MCF 10A (cell line): ENCODE measurements around the gene CELF5. TPM values are rescaled to one million over a fixed set of nuclear protein-coding genes. Genes with fewer than 3 reads are reported as not detected.
"Not testable (repeated sequence)": the region's sequence is repeated elsewhere in the genome, so short reads cannot be mapped to it uniquely, and the experiment has no call there.

ENCODE experiments used
- BruUV-seq: library from RNA; stranded (reverse); fragments of 400-500 nt; replicated peaks from 2 replicates; lab custom pipeline; 2021; lab: Mats Ljungman, UMichigan
- CTCF ChIA-PET: fragments of 300-600 bp; sonication (Branson Sonifier 250); formaldehyde crosslinking; extraction: SDS; loops from one replicate; lab custom pipeline; 2021; ENCODE audit warnings: antibody characterized with exemption, inconsistent platforms; lab: Yijun Ruan, JAX
- POLR2A ChIA-PET: fragments of 300-600, 350-650 bp; sonication (Branson Sonifier 250); formaldehyde crosslinking; extraction: SDS; loops from one replicate; lab custom pipeline; 2020; ENCODE audit warnings: antibody characterized with exemption, inconsistent platforms; lab: Yijun Ruan, JAX
- DNase-seq: peaks from one replicate; pipeline ENCODE4 v3.0.0-alpha.2; 2018; ENCODE audit not compliant: unreplicated experiment
- H3K27ac Mint-ChIP-seq: one replicate; pipeline ENCODE4 v1.8.0; 2022; ENCODE audit warnings: mild to moderate bottlenecking, low read depth, mixed read lengths; ENCODE audit not compliant: unreplicated experiment
- H3K27me3 Mint-ChIP-seq: one replicate; pipeline ENCODE4 v1.8.0; 2022; ENCODE audit warnings: mixed read lengths; ENCODE audit not compliant: insufficient read depth, unreplicated experiment
- H3K36me3 Mint-ChIP-seq: one replicate; pipeline ENCODE4 v1.8.0; 2022; ENCODE audit warnings: mild to moderate bottlenecking, moderate library complexity, mixed read lengths; ENCODE audit not compliant: insufficient read depth, unreplicated experiment
- H3K4me1 Mint-ChIP-seq: one replicate; pipeline ENCODE4 v1.8.0; 2022; ENCODE audit warnings: mixed read lengths; ENCODE audit not compliant: insufficient read depth, unreplicated experiment
- H3K4me3 Mint-ChIP-seq: one replicate; pipeline ENCODE4 v1.8.0; 2022; ENCODE audit warnings: mild to moderate bottlenecking, moderate library complexity, mixed read lengths; ENCODE audit not compliant: unreplicated experiment
- H3K9me3 Mint-ChIP-seq: one replicate; pipeline ENCODE4 v1.8.0; 2022; ENCODE audit warnings: mixed read lengths; ENCODE audit not compliant: unreplicated experiment
- intact Hi-C: fragments of 100-400 bp; cut with micrococcal nuclease; formaldehyde crosslinking; loops from 2 replicates; pipeline ENCODE4 v1.14.1; 2022
- total RNA-seq: library from RNA; stranded (reverse); gene quantifications from 2 replicates; pipeline ENCODE4 v1.2.3, GENCODE V29; 2022
- TF ChIP-seq, protein P1 (sequence below): fragments of 200-600 bp; IDR thresholded peaks from one replicate; pipeline ENCODE4 v1.8.0; 2022; ENCODE audit warnings: antibody characterized with exemption, mild to moderate bottlenecking; ENCODE audit not compliant: unreplicated experiment

CELF5 gene
- total RNA-seq, 1 experiment from 2014 or later, result 0.30 TPM

DNA sequence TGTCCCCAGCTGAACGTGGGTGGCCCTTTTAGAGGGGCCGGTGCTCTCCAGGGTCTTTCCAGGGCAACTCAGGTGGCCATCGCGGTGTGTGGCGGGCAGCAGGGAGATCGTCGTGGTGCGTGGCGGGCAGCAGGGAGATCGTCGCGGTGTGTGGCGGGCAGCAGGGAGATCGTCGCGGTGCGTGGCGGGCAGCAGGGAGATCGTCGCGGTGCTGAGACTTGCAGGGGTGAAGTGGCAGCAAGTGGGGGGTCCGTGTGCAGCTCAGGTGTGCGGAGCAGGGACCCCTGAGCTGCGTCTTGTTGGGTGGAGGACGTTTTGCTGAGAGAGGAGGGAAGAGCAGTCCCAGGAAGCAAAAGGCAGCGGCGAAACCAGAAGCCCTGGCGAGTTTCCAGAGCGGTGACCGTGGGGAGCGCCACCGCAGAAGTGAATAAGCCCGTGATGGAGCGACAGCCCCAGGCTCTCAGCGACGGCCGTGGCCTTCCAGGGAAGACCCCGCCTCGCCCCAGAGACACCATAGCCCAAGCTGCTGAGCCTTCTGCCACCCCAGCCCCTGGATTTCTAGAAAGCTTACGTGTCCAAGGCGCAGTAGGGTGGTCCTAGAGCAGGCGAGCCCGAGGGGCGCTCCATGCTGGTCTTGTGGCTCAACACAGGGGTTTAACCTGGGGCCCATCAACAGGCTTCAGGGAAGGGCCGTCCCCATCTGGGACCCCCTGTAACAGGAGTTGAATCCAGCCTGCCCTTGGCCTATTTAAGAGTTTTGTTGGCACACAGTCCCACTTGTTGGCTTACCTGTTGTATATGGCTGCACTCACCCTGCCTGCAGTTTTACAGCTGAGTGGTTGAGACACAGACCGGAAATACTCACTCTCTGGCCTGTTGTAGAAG lies 33.3 kb upstream of the CELF5 start:
- ChIA-PET POLR2A (no interaction called here), CTCF (interaction anchor here (0.5 kb wide), 1 partner anchor 293 kb away, joined by 4 read pairs; no protein-coding TSS in a partner anchor)
- intact Hi-C loops, result no loop called here

DNA sequence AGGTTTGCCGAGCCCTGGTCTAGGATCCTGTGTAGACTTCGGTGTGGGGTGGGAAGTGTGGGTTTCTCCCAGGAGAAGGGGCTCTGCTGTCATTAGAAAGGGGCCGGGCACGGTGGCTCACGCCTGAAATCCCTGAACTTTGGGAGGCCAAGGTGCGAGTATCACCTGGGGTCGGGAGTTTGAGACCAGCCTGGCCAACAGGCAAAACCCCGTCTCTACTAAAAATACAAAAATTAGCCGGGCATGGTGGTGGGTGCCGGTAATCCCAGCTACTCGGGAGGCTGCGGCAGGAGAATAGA lies 32.7 kb upstream of the CELF5 start:
- H3K27ac Mint-ChIP-seq, DNase-seq, intact Hi-C loops, H3K9me3 Mint-ChIP-seq, H3K27me3 Mint-ChIP-seq, POLR2A ChIA-PET, BruUV-seq, H3K4me3 Mint-ChIP-seq, CTCF ChIA-PET: not testable (repeated sequence)
- Mint-ChIP-seq H3K4me1 (peaks cover 18% of the 10 kb centered on the region), H3K36me3 (peaks cover 20% of the 10 kb centered on the region)

More for the DNA sequence above, 33.3 kb upstream of the CELF5 start:
- TF ChIP-seq, protein P1, sequence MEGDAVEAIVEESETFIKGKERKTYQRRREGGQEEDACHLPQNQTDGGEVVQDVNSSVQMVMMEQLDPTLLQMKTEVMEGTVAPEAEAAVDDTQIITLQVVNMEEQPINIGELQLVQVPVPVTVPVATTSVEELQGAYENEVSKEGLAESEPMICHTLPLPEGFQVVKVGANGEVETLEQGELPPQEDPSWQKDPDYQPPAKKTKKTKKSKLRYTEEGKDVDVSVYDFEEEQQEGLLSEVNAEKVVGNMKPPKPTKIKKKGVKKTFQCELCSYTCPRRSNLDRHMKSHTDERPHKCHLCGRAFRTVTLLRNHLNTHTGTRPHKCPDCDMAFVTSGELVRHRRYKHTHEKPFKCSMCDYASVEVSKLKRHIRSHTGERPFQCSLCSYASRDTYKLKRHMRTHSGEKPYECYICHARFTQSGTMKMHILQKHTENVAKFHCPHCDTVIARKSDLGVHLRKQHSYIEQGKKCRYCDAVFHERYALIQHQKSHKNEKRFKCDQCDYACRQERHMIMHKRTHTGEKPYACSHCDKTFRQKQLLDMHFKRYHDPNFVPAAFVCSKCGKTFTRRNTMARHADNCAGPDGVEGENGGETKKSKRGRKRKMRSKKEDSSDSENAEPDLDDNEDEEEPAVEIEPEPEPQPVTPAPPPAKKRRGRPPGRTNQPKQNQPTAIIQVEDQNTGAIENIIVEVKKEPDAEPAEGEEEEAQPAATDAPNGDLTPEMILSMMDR, result no peak
- no peak overlapping the region for H3K4me3 Mint-ChIP-seq
- DNase-seq, result no peak
- H3K27ac Mint-ChIP-seq, result no peak overlapping the region
- BruUV-seq, result no TSS peak
- H3K9me3 Mint-ChIP-seq, result no peaks in the 10 kb centered on the region
- H3K36me3 Mint-ChIP-seq, result peaks cover 26% of the 10 kb centered on the region
- no peaks in the 10 kb centered on the region for H3K27me3 Mint-ChIP-seq
- peaks cover 20% of the 10 kb centered on the region for H3K4me1 Mint-ChIP-seq

DNA sequence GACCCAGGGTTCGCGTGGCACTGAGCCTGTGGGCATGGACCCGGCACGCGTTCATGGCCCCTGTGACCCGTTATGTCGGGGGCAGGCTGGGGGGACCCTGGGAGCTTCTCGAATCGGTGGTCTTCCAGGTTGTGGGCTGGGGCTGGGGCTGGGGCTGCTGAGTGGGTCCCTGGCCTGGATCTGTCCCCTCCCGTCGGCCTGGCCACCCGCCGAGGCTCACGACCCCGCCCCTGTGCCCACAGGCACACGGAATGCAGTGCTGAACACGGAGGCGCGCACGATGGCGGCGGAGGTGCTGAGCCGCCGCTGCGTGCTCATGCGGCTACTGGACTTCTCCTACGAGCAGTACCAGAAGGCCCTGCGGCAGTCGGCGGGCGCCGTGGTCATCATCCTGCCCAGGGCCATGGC lies 32.2 kb upstream of the CELF5 start:
- no peaks in the 10 kb centered on the region for H3K27me3 Mint-ChIP-seq
- intact Hi-C loops, result no loop called here
- no peaks in the 10 kb centered on the region for H3K9me3 Mint-ChIP-seq
- no peak overlapping the region for H3K27ac Mint-ChIP-seq
- CTCF ChIA-PET, result no interaction called here
- TF ChIP-seq, protein P1, result no peak
- peaks cover 14% of the 10 kb centered on the region for H3K4me1 Mint-ChIP-seq
- DNase-seq, result no peak
- BruUV-seq, result no TSS peak
- H3K4me3 Mint-ChIP-seq, result no peak overlapping the region
- H3K36me3 Mint-ChIP-seq, result peaks cover 20% of the 10 kb centered on the region
- POLR2A ChIA-PET, result no interaction called here

DNA sequence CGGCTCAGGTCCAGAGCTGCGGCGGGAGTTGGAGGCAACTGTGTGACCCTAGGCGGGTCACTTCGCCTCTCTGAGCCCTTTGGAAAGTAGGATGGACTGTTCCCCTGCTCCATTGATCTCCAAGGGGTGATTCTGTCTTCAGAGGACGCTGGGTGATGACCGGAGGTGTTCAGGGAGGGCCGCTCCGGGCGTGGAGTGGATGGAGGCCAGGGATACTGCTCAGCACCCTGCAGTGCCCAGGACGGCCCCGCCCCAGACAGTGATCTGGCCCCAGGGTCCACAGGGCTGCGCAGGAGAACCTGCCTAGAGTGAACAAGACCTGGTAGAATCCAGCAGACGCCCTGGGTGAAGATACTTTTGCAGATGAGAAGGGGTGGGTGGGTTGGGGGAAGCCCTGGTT lies 31.8 kb upstream of the CELF5 start:
- no TSS peak for BruUV-seq
- intact Hi-C loops, result no loop called here
- H3K4me1 Mint-ChIP-seq, result peaks cover 12% of the 10 kb centered on the region
- no peak overlapping the region for H3K4me3 Mint-ChIP-seq
- DNase-seq, result no peak
- peaks cover 20% of the 10 kb centered on the region for H3K36me3 Mint-ChIP-seq
- no peak overlapping the region for H3K27ac Mint-ChIP-seq
- ChIA-PET CTCF (no interaction called here), POLR2A (no interaction called here)
- TF ChIP-seq, protein P1, result no peak
- no peaks in the 10 kb centered on the region for H3K9me3 Mint-ChIP-seq
- no peaks in the 10 kb centered on the region for H3K27me3 Mint-ChIP-seq
